HG02759 (cell line): ENCODE results near the gene GEN1.
A peak's percentile ranks its signal among the peaks of the same experiment; 100 is the strongest.

Experiments used
- ATAC-seq: cut with Tn5 transposase; IDR thresholded peaks from one replicate; pipeline ENCODE4 v1.9.1; 2021; ENCODE audit warnings: mild to moderate bottlenecking, moderate library complexity; ENCODE audit not compliant: unreplicated experiment

The GEN1 gene, protein sequence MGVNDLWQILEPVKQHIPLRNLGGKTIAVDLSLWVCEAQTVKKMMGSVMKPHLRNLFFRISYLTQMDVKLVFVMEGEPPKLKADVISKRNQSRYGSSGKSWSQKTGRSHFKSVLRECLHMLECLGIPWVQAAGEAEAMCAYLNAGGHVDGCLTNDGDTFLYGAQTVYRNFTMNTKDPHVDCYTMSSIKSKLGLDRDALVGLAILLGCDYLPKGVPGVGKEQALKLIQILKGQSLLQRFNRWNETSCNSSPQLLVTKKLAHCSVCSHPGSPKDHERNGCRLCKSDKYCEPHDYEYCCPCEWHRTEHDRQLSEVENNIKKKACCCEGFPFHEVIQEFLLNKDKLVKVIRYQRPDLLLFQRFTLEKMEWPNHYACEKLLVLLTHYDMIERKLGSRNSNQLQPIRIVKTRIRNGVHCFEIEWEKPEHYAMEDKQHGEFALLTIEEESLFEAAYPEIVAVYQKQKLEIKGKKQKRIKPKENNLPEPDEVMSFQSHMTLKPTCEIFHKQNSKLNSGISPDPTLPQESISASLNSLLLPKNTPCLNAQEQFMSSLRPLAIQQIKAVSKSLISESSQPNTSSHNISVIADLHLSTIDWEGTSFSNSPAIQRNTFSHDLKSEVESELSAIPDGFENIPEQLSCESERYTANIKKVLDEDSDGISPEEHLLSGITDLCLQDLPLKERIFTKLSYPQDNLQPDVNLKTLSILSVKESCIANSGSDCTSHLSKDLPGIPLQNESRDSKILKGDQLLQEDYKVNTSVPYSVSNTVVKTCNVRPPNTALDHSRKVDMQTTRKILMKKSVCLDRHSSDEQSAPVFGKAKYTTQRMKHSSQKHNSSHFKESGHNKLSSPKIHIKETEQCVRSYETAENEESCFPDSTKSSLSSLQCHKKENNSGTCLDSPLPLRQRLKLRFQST

GRCh38 chr2:17753803-17754663, at the start of gene GEN1, which contains the start of gene SMC6:
Gene GEN1, plus strand, starts transcription at chr2:17754138. Its CDS starts 5,806 bp downstream, at chr2:17759944.
Gene SMC6, minus strand, starts transcription at chr2:17753810. Its CDS starts 7,864 bp downstream, at chr2:17745946.
- ATAC-seq = peak; percentile 77

- no peak for ATAC-seq
Measured at GRCh38 chr2:17706845-17707244, 47.1 kb upstream of the GEN1 start.

DNA sequence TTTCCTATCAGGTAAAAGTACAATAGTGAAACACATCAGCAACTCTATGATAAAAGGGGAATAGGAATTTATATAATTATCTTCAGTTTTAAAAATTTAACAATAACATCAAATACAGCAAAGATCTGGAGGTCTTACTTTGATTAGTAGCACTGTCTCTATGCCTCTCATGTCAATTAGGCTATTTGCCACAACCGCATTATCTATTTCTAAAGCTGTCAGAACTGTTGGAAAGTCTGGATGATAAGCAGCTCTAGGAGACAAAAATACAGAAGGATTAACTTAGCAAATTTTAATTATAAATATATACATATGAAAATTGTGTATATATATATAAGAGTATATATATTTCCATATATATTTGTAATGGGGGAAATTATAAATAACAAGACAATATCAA, 45.4 kb upstream of the GEN1 start:
- no peak for ATAC-seq

DNA sequence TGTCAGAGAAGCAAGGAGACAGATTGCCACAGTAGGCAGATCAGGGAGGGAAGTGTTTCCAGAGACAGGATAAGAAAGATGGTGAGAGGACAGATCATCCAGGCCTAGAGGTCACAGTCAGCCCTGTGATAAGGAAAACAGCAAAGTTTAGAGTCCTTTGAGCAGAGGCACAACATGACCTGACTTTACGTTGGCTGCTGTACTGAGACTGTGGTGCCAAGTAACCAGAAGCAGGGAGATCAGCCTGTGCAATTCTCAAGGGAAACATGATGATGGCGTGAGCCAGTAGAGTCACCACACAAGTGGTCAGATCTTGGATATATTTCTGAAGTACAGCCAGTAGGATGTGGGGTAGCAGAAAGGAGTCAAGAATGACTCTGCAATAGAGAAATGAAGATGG, 44.0 kb upstream of the GEN1 start:
- no peak for ATAC-seq

DNA sequence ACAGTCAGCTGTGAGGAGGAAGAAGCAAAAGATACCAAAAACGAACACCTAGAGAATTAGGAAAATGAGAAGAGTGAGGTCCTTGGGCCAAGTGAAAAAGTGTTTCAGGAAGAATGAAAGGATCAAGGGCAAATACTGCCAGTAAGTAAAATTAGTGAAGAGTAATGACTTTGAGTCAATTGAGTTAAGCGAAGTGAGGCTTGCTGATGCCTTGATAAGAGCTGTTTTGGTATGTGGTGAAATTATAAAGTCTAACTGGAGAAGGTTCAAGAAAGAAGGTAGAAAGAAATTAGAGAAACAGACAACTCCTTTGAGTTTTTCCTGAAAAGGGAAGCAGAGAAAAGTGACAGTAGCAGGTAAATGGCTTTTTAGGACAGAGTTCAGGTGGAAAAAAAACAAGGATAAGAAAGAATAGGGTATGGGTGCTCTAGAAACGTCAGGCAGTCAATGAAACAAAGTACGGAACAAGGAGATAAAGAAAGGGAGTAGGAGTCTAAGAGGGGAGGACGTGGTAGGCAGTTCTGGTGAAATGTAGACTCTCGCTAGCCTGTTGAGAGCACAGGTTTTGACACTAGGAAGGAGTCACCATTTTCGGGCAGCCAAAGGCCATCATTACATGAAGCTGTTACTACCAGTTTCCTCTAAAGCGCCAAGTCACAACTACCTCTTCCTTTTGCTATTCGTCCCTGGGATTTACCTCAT, 43.2 kb upstream of the GEN1 start:
- ATAC-seq = no peak

GRCh38 chr2:17713291-17713690, 40.6 kb upstream of the GEN1 start:
- no peak for ATAC-seq

DNA sequence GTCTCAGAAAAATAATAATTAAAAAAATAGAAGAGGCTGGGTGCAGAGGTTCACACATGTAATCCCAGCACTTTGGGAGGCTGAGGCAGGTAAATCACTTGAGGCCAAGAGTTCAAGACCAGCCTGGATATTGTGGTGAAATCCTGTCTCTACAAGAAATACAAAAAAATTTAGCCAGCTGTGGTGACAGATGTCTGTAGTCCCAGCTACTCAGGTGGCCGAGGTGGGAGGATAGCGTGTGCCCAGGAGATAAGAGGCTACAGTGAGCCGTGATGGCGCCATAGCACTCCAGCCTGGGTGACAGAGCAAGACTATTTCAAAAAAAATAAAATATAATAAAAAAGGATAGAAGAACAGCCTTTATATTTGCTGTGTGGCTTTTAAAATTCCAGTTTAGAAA, 36.3 kb upstream of the GEN1 start:
- no peak for ATAC-seq

DNA sequence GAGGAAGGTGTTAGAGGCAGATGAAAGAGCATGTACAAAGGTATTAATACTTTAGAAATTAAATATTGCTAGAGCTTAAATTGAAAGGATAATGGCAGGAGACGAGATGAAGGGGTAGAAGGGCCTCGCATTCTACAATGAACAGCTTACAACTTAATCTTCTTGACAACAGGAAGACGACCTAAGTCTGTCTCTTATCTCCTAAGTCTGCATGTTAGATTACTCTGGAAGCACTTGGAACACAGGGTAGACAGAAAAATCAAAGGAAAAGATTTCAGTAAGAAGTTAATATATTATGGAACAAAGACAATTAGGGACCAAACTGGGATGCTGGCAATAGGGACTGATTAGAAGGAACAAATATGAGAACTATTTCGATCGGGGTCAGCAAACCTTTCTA, 35.2 kb upstream of the GEN1 start:
- no peak for ATAC-seq

GRCh38 chr2:17719562-17720371, 34.2 kb upstream of the GEN1 start:
- peak; percentile 65 for ATAC-seq

GRCh38 chr2:17728210-17728609, 25.7 kb upstream of the GEN1 start:
- ATAC-seq = no peak

- ATAC-seq = no peak
Measured at GRCh38 chr2:17729880-17730279, 24.1 kb upstream of the GEN1 start.

DNA sequence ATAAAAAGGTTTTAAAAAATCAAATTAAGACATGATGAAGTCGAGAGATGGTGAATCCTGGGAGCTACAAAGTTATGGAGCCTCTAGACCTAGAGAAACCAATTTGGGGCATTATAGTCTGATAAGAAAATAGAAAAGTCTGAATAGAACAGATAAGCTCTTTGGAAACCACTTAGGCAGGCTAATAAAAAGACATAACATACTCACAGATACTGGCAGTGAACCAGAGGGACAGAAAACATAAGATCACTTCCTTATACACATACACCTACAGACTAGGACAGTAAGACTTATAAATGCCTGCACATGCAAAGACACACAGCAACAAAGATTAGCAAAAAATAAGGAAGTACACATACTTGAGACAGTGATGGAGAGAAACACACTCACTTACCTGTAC, 20.3 kb upstream of the GEN1 start:
- no peak for ATAC-seq

GRCh38 chr2:17735864-17736263, 18.1 kb upstream of the GEN1 start:
- no peak for ATAC-seq

DNA sequence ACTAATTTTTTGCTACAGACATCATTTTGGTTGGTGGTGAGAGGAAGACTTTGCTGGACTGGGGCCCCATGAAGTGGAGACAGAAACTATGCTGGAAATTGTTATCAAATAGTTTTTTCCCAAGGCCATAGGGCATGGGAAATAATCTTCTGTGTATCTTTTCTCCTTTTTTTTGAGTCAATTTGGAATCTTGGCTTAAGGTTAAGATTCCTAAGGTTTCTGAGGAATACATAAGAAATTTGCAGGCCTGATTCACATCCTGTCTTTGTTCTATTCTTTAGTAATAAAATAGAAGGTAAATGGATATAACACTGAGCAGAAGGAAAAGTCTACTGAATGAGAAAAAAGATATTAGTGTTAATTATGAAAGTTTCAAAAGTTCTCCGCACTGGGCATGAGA, 16.9 kb upstream of the GEN1 start:
- no peak for ATAC-seq

- ATAC-seq = no peak
Measured at GRCh38 chr2:17740203-17740602, 13.7 kb upstream of the GEN1 start.

DNA sequence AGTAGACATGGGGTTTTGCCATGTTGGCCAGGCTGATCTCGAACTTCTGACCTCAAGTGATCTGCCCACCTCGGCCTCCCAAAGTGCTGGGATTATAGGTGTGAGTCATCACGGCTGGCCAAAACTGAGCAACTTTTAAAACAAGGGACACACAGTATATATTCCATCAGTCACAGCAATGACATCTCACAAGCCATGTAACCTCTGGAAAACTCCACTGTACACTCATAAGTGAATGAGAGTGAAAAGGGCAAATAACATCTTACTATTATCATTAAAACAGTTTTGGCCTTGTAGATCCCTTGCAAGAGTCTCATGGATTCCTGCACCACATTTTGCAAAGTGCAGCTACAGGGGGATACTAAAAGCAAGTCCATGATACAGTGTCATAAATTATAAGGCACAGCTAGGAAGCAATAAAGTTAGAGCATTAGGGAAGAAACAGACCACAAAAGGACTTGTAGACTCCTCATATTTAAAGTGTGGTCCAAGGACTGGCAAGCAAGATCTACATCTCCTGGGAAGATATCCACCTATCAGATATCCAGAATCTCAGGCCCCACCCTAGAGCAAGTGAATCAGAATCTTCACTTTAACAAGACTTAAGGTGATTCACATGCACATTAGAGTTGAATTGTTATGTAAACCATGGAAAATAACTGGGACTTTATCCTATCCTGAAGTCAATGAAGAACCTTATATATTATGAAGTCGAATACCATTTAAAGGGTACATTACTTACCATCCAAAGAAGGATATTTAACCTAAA, 6.1 kb upstream of the GEN1 start:
- ATAC-seq = no peak

GRCh38 chr2:17748745-17749144, 5.2 kb upstream of the GEN1 start:
- no peak for ATAC-seq

DNA sequence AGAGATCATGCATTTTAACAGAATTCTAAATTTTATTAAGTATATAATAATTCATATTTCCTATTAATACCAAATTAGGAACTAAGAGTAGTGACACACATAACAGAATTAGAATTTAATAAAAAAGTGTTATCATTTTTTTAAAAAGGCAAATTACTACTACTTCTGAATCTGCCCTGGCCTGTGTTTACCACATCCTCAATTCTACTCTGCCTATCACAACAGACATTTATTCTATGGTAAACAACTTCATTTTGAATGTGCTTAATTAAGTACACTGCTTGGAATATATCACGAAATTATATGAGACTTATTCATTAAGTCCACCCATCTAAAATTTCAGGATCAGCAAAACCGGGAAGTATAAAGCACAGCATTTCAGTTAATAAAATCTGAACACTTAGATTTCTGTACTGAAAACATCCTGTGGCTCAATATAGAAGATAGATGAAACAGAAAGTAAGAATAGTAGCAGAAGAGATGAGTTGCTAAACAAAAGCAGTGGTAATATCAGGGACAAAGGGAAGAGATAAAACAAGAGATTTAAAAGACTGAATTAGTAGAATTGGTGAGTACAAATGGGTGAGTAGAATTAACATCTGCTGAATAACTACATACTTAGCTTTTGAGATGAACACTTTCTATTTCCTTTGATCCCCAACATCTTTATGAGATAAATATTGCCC, 4.0 kb upstream of the GEN1 start:
- no peak for ATAC-seq
